K562 (cell line): Measurements from ENCODE around the gene OR4D6. TPM values are rescaled to one million over a fixed set of nuclear protein-coding genes. Genes with fewer than 3 reads are reported as not detected.

Source experiments
- ATAC-seq: fragments of 200-7000 bp; cut with Tn5 transposase; 3 replicates; pipeline ENCODE4 v1.9.1; 2020; ENCODE audit warnings: moderate library complexity
- BruUV-seq: library from RNA; stranded (reverse); fragments of 400-500 nt; replicated peaks from 2 replicates; lab custom pipeline; 2021; lab: Mats Ljungman, UMichigan
- CTCF ChIA-PET: fragments of 300-600 bp; formaldehyde crosslinking; extraction: SDS; loops from one replicate; lab custom pipeline; 2021; ENCODE audit warnings: low intra/inter-chr PET ratio; lab: Yijun Ruan, JAX
- POLR2A ChIA-PET: fragments of 300-600, 350-650 bp; sonication (Branson Sonifier 250); formaldehyde crosslinking; extraction: SDS; loops from one replicate; lab custom pipeline; 2021; ENCODE audit warnings: antibody characterized with exemption, inconsistent platforms; lab: Yijun Ruan, JAX
- DNase-seq, 4 experiments: peaks; one replicate each; pipeline versions ENCODE4 v3.0.0 to v3.0.0-alpha.2; 2011 to 2018; ENCODE audit warnings: low spot score in 3 of 4, mixed read lengths in 3 of 4; ENCODE audit errors: extremely low read depth in 1 of 4
- FAIRE-seq: peaks from 2 replicates; lab custom pipeline; 2011; peaks lifted over from hg19 to GRCh38; lab: Jason Lieb, UNC
- H2AFZ ChIP-seq: 2 replicates; pipeline ENCODE4 v1.6.0; 2011; ENCODE audit warnings: low read depth, low read length, control low read depth, inconsistent platforms
- H3K27ac ChIP-seq: fragments of 200-600 bp; 3 replicates; pipeline ENCODE4 v1.8.0; 2011; ENCODE audit warnings: low read depth, mild to moderate bottlenecking, control low read depth, inconsistent platforms, low read length, moderate library complexity, mixed read lengths; ENCODE audit errors: extremely low read depth
- H3K27me3 ChIP-seq, 2 experiments: fragments of 300-600 bp in 1 of 2; 2 replicates in 1 of 2; 3 replicates in 1 of 2; pipeline versions ENCODE4 v1.6.0 to v1.8.0; 2011; ENCODE audit warnings: inconsistent platforms in 2 of 2, low read length in 2 of 2, mild to moderate bottlenecking in 1 of 2, mixed read lengths in 1 of 2, moderate library complexity in 1 of 2; ENCODE audit not compliant: control insufficient read depth in 2 of 2, insufficient read depth in 2 of 2
- H3K36me3 ChIP-seq: fragments of 300-600 bp; 3 replicates; pipeline ENCODE4 v1.8.0; 2011; ENCODE audit warnings: mild to moderate bottlenecking, low read length, inconsistent platforms; ENCODE audit not compliant: control insufficient read depth, insufficient read depth
- H3K4me1 ChIP-seq, 2 experiments: fragments of 200-600 bp in 1 of 2; replicated peaks in 1 of 2; 2 replicates in 1 of 2; 3 replicates in 1 of 2; pipeline versions ENCODE4 v1.5.1 to v1.8.0; 2011; ENCODE audit warnings: inconsistent platforms in 2 of 2, low read length in 2 of 2, mild to moderate bottlenecking in 1 of 2, mixed read lengths in 1 of 2, moderate library complexity in 1 of 2; ENCODE audit not compliant: control insufficient read depth in 2 of 2, insufficient read depth in 2 of 2
- H3K4me2 ChIP-seq: 2 replicates; pipeline ENCODE4 v1.6.1; 2011; ENCODE audit warnings: low read length, control low read depth, inconsistent platforms, mixed read lengths; ENCODE audit not compliant: insufficient read depth
- H3K4me3 ChIP-seq: fragments of 200-600 bp; sonication (generic), shearing (Covaris generic); 2 replicates; pipeline ENCODE4 v1.5.1; 2016; ENCODE audit warnings: control low read depth, inconsistent platforms
- H3K79me2 ChIP-seq: fragments of 200-600 bp; 3 replicates; pipeline ENCODE4 v1.8.0; 2011; ENCODE audit warnings: low read length, inconsistent platforms; ENCODE audit not compliant: control insufficient read depth, insufficient read depth
- H3K9ac ChIP-seq, 2 experiments: 2 replicates each; pipeline versions ENCODE4 v1.6.0 to v1.6.1; 2011; ENCODE audit warnings: low read depth in 2 of 2, low read length in 2 of 2, control low read depth in 1 of 2, inconsistent platforms in 1 of 2, mild to moderate bottlenecking in 1 of 2, mixed read lengths in 1 of 2; ENCODE audit not compliant: insufficient read depth in 1 of 2
- H3K9me1 ChIP-seq: one replicate; pipeline ENCODE4 v1.6.0; 2011; ENCODE audit warnings: inconsistent platforms, mild to moderate bottlenecking, low read length, moderate library complexity; ENCODE audit not compliant: control insufficient read depth, insufficient read depth
- H3K9me3 ChIP-seq: replicated peaks from 2 replicates; pipeline ENCODE4 v1.5.1; 2011; ENCODE audit warnings: low read depth, low read length, inconsistent platforms; ENCODE audit not compliant: control insufficient read depth, insufficient read depth
- H4K20me1 ChIP-seq: replicated peaks from 2 replicates; pipeline ENCODE4 v1.6.1; 2011; ENCODE audit warnings: low read length, inconsistent platforms, mixed read lengths; ENCODE audit not compliant: control insufficient read depth, insufficient read depth
- CEBPZ ChIP-seq: fragments of 150-350 bp; IDR thresholded peaks from 2 replicates; pipeline ENCODE4 v1.6.1; 2014; ENCODE audit warnings: low read depth, mild to moderate bottlenecking, low read length, borderline replicate concordance
- MAFF ChIP-seq: IDR thresholded peaks from 2 replicates; pipeline ENCODE4 v1.6.1; 2012; ENCODE audit warnings: low read length, improper control_type of control experiment
- MYBL2 ChIP-seq, 2 experiments: fragments of 450-650 bp in 1 of 2; sonication (generic) in 1 of 2; formaldehyde crosslinking in 1 of 2; IDR thresholded peaks; 2 replicates each; pipeline versions ENCODE4 v1.6.1 to v1.8.1; 2017 to 2022; ENCODE audit warnings: borderline replicate concordance in 1 of 2, inconsistent platforms in 1 of 2, low read depth in 1 of 2, mild to moderate bottlenecking in 1 of 2, missing genetic modification reagents in 1 of 2, moderate library complexity in 1 of 2
- ZC3H8 ChIP-seq: fragments of 450-650 bp; IDR thresholded peaks from 2 replicates; pipeline ENCODE4 v1.6.1; 2017
- WGBS: fragments of 100-300 bp; shearing (Covaris generic); methylation state at CpG from one replicate; pipeline ENCODE4 v1.1.6; 2016; ENCODE audit warnings: low coverage, mixed read lengths; ENCODE audit not compliant: insufficient coverage; ENCODE audit errors: missing lambda C conversion rate; 5-methylcytosine and 5-hydroxymethylcytosine counted together
- in situ Hi-C: fragments of 300-500 bp; cut with MboI; formaldehyde crosslinking; loops from 4 replicates; pipeline ENCODE4 v1.15.0; 2018; ENCODE audit warnings: inconsistent platforms, mixed read lengths
- intact Hi-C: fragments of 100-400 bp; cut with micrococcal nuclease; formaldehyde crosslinking; loops from 2 replicates; pipeline ENCODE4 v1.14.2; 2022
- polyA plus RNA-seq, 8 experiments: library from polyadenylated mRNA; depleted of rRNA in 4 of 8; stranded (reverse) in 5 of 8; unstranded in 3 of 8; fragments of >200 nt; fragmentation: Nextera tagmentation in 2 of 8; fragmentation: Illumina TruSeq in 1 of 8; extraction: Ambion mirVana in 2 of 8; extraction: Trizol in 1 of 8; gene quantifications; 2 replicates each; pipeline versions ENCODE4 v1.2.1 to v1.2.3, GENCODE V29; 2011 to 2014; ENCODE audit warnings: inconsistent platforms in 1 of 8, missing spikeins in 1 of 8
- total RNA-seq, 7 experiments: library from RNA; depleted of rRNA in 6 of 7; stranded (reverse); fragments of >200 nt in 6 of 7; fragmentation: Illumina TruSeq in 2 of 7; extraction: Trizol in 2 of 7; gene quantifications; 2 replicates each; pipeline versions ENCODE4 v1.2.1 to v1.2.3, GENCODE V29; 2011 to 2021; ENCODE audit warnings: low replicate concordance in 1 of 7
- TF ChIP-seq, protein P1 (sequence below), 2 experiments: fragments of 200-800 bp in 1 of 2; sonication (Bioruptor generic) in 1 of 2; sonication (generic) in 1 of 2; formaldehyde crosslinking in 1 of 2; IDR thresholded peaks in 1 of 2; conservative IDR thresholded peaks in 1 of 2; 2 replicates each; pipeline versions ENCODE4 v1.5.0 to v1.6.1; 2016 to 2020; ENCODE audit warnings: missing compliant biosample characterization in 1 of 2, missing genetic modification characterization in 1 of 2, missing genetic modification reagents in 1 of 2
- TF ChIP-seq, protein P2 (sequence below), 2 experiments: fragments of 450-650 bp; conservative IDR thresholded peaks; 2 replicates each; pipeline ENCODE4 v1.6.1; 2017; ENCODE audit warnings: mild to moderate bottlenecking in 2 of 2, moderate library complexity in 2 of 2

Gene OR4D6
- total and polyA plus RNA-seq, 9 of the 15 experiments (the other 6 are each of a cell fraction or from before 2014, with no cell fraction given), result not detected

DNA sequence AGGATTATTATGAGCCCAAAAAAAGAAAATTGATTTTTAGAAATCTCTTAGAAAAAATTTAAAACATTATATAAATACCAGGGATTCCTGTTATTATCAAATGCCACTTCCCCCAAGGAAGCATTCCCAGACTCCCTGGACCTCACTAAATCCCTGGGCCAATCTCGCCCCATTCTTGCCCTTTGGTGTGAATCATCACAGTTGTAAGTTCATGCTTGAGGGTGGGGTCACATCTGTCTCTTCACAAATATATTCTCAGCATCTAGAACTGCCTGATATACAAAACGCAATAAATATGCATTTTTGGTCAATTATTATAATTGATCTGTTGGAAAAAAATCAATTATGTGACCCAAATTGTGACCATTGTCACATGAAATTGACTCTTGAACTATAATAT lies 8.3 kb upstream of the OR4D6 start:
- H3K4me1 ChIP-seq, result no peaks in the 10 kb centered on the region
- no peak overlapping the region for H3K4me2 ChIP-seq
- no peak overlapping the region for H3K27ac ChIP-seq
- WGBS, result 0% methylated on average over 2 of the region's 2 CpGs
- no peak for ATAC-seq
- no peak overlapping the region for H3K4me3 ChIP-seq
- in situ Hi-C loops, result no loop called here
- no peak for TF ChIP-seq ZC3H8
- TF ChIP-seq CEBPZ, result no peak
- TF ChIP-seq, protein P1, sequence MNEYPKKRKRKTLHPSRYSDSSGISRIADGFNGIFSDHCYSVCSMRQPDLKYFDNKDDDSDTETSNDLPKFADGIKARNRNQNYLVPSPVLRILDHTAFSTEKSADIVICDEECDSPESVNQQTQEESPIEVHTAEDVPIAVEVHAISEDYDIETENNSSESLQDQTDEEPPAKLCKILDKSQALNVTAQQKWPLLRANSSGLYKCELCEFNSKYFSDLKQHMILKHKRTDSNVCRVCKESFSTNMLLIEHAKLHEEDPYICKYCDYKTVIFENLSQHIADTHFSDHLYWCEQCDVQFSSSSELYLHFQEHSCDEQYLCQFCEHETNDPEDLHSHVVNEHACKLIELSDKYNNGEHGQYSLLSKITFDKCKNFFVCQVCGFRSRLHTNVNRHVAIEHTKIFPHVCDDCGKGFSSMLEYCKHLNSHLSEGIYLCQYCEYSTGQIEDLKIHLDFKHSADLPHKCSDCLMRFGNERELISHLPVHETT (CRISPR knock-in tag; conservative IDR thresholded peaks at IDR 0.05 in 1 of 2, IDR thresholded peaks at IDR 0.05 in 1 of 2), result no peak
- TF ChIP-seq, protein P2, sequence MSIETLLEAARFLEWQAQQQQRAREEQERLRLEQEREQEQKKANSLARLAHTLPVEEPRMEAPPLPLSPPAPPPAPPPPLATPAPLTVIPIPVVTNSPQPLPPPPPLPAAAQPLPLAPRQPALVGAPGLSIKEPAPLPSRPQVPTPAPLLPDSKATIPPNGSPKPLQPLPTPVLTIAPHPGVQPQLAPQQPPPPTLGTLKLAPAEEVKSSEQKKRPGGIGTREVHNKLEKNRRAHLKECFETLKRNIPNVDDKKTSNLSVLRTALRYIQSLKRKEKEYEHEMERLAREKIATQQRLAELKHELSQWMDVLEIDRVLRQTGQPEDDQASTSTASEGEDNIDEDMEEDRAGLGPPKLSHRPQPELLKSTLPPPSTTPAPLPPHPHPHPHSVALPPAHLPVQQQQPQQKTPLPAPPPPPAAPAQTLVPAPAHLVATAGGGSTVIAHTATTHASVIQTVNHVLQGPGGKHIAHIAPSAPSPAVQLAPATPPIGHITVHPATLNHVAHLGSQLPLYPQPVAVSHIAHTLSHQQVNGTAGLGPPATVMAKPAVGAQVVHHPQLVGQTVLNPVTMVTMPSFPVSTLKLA (conservative IDR thresholded peaks at IDR 0.05), result no peak
- TF ChIP-seq MAFF, result no peak
- TF ChIP-seq MYBL2 (IDR thresholded peaks at IDR 0.05; ENCODE audit: low read depth), result no peak
- no peak for TF ChIP-seq MYBL2 (CRISPR knock-in tag; IDR thresholded peaks at IDR 0.05; ENCODE audit: borderline replicate concordance)
- TF ChIP-seq, all 486 proteins: peak for 0
- H3K9me1 ChIP-seq, result no peaks in the 10 kb centered on the region
- no peaks in the 10 kb centered on the region for H3K27me3 ChIP-seq
- no peak overlapping the region for H2AFZ ChIP-seq
- ChIA-PET CTCF (no interaction called here), POLR2A (no interaction called here)
- no peak for DNase-seq
- FAIRE-seq, result no peak
- H3K79me2 ChIP-seq, result no peaks in the 10 kb centered on the region
- H3K9ac ChIP-seq, result no peak overlapping the region
- H3K36me3 ChIP-seq, result no peaks in the 10 kb centered on the region
- H4K20me1 ChIP-seq, result no peaks in the 10 kb centered on the region
- no TSS peak for BruUV-seq
- intact Hi-C loops, result no loop called here
- 0 out of 2 replicates have a peak, but pooled peaks cover 2% of the 10 kb centered on the region for H3K9me3 ChIP-seq
